ENCODE measurements around the gene PRIMA1. TPM values are rescaled to one million over a fixed set of nuclear protein-coding genes. Genes with fewer than 3 reads are reported as not detected.

The PRIMA1 gene
- total and polyA plus RNA-seq, 8 donors: 1.2 to 9.9 (median 4.9) TPM

GRCh38 chr14:93705513-93706156, 82.7 kb downstream of the PRIMA1 start:
- no peak for DNase-seq
- Histone ChIP-seq H3K9me3 (peaks cover 0 to 5% (median 1%) of the 10 kb centered on the region in 4 donors), H3K27me3 (no peaks in the 10 kb centered on the region), H3K4me3 (no peak overlapping the region), H3K27ac (no peak overlapping the region), H3K4me1 (no peaks in the 10 kb centered on the region), H3K36me3 (no peaks in the 10 kb centered on the region)
- 88 to 90% (median 88%) methylated on average over 15 of the region's 15 CpGs for WGBS, 5 donors
- TF ChIP-seq EP300 (IDR thresholded peaks at IDR 0.05) (no peak), CTCF (IDR thresholded peaks at IDR 0.05) (no peak), POLR2AphosphoS5 (IDR thresholded peaks at IDR 0.05) (no peak), POLR2A (IDR thresholded peaks at IDR 0.05) (no peak)
- intact Hi-C loops (cut with DNase I; ENCODE audit: low total_unique reads): no loop called here

GRCh38 chr14:93703941-93704340, 84.3 kb downstream of the PRIMA1 start:
- 79 to 92% (median 89%) methylated on average over 6 of the region's 6 CpGs for WGBS, 5 donors
- H3K36me3 ChIP-seq: no peaks in the 10 kb centered on the region
- no peaks in the 10 kb centered on the region for H3K4me1 ChIP-seq
- H3K4me3 ChIP-seq: no peak overlapping the region
- no peak overlapping the region for H3K27ac ChIP-seq
- intact Hi-C loops (cut with DNase I; ENCODE audit: low total_unique reads): no loop called here
- peaks cover 0 to 7% (median 2%) of the 10 kb centered on the region in 4 donors for H3K9me3 ChIP-seq
- TF ChIP-seq CTCF (IDR thresholded peaks at IDR 0.05) (no peak), POLR2A (IDR thresholded peaks at IDR 0.05) (no peak), POLR2AphosphoS5 (IDR thresholded peaks at IDR 0.05) (no peak), EP300 (IDR thresholded peaks at IDR 0.05) (no peak)
- DNase-seq: no peak
- no peaks in the 10 kb centered on the region for H3K27me3 ChIP-seq

- TF ChIP-seq EP300 (IDR thresholded peaks at IDR 0.05) (no peak), CTCF (IDR thresholded peaks at IDR 0.05) (no peak), POLR2A (IDR thresholded peaks at IDR 0.05) (no peak), POLR2AphosphoS5 (IDR thresholded peaks at IDR 0.05) (no peak)
- Histone ChIP-seq H3K4me3 (no peak overlapping the region), H3K9me3 (peaks cover 0 to 13% (median 4%) of the 10 kb centered on the region in 4 donors), H3K4me1 (no peaks in the 10 kb centered on the region), H3K27ac (no peak overlapping the region), H3K27me3 (no peaks in the 10 kb centered on the region), H3K36me3 (no peaks in the 10 kb centered on the region)
- intact Hi-C loops (cut with DNase I; ENCODE audit: low total_unique reads): no loop called here
- no peak for DNase-seq
- 76 to 87% (median 82%) methylated on average over 6 of the region's 6 CpGs for WGBS, 5 donors
Measured at GRCh38 chr14:93702946-93703345, 85.3 kb downstream of the PRIMA1 start.

GRCh38 chr14:93701562-93701961, 86.7 kb downstream of the PRIMA1 start:
- DNase-seq: no peak
- WGBS, 5 donors: 82 to 96% (median 87%) methylated on average over 2 of the region's 2 CpGs

More at GRCh38 chr14:93701562-93701961, 86.7 kb downstream of the PRIMA1 start:
- Histone ChIP-seq H3K9me3 (peaks cover 0 to 20% (median 14%) of the 10 kb centered on the region in 4 donors), H3K27ac (no peak overlapping the region), H3K4me1 (no peaks in the 10 kb centered on the region), H3K4me3 (no peak overlapping the region), H3K36me3 (no peaks in the 10 kb centered on the region), H3K27me3 (no peaks in the 10 kb centered on the region)
- no peak for TF ChIP-seq EP300 (IDR thresholded peaks at IDR 0.05)
- no peak for TF ChIP-seq POLR2A (IDR thresholded peaks at IDR 0.05)
- TF ChIP-seq POLR2AphosphoS5 (IDR thresholded peaks at IDR 0.05): no peak
- TF ChIP-seq CTCF (IDR thresholded peaks at IDR 0.05): no peak
- intact Hi-C loops (cut with DNase I; ENCODE audit: low total_unique reads): no loop called here

All from stomach (tissue), 9 donors.